Stimulated activated CD8-positive, alpha-beta memory T cell treated with anti-CD3 and anti-CD28 coated beads, Interleukin-4, amount 100 ng/mL, for 24 hours (primary cell): ENCODE results near the gene WHAMM.

ENCODE experiments used
- DNase-seq: peaks from one replicate; pipeline ENCODE4 v3.0.0-alpha.2; 2020; ENCODE audit warnings: low read depth

WHAMM gene

DNA sequence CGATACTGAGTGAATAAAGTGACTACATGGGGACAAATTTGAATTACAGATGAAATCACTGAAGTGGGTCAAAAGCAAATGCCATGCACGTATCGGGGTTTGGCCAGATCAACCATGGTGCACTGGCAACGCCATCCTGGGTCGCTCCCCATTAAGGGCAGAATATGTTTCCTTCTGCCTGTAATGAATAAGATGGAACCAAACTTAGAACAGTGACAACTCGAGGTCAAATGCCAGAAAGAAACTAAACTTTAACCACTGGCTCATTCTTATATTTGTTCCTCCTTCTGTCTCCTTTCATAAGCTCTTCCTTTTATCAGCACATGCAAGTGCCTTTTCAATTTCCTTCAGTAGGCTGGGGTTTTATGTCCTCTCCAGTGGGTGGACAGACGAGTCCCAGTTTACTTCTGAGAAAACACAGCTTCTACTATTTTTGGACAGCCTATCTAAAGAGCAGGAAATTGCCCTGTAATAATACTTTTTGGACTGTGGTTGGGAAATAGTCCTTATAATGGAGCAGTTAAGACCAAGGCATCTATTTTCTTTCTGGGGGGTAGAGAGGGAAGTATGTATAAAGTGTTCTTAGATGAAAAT lies 61.4 kb downstream of the WHAMM start:
- no peak for DNase-seq

- no peak for DNase-seq
These were observed 61.9 kb downstream of the WHAMM start for GRCh38 chr15:82871358-82871757.

- no peak for DNase-seq
These were observed 62.5 kb downstream of the WHAMM start for GRCh38 chr15:82871832-82872484.

GRCh38 chr15:82873000-82873680 lies 63.7 kb downstream of the WHAMM start:
- no peak for DNase-seq

DNA sequence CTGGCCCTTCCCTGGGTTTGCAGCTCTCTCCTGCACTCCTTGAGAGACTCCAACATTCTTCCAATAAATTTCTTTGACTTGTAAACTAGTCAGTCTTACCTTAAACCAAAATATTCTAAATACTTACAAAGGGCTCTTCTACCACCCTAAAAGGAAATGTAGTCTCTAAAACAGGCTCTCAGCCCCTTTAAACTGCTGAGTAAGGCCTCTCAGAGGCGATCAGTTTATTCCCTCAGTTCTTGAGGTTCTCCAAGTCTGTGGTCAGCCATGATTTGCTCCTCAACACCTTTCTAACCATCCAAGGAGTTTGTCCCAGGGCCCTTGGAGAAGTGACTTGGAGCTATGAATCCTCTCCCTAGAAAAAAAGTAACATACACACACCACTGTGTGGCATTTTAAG lies 64.8 kb downstream of the WHAMM start:
- no peak for DNase-seq

DNA sequence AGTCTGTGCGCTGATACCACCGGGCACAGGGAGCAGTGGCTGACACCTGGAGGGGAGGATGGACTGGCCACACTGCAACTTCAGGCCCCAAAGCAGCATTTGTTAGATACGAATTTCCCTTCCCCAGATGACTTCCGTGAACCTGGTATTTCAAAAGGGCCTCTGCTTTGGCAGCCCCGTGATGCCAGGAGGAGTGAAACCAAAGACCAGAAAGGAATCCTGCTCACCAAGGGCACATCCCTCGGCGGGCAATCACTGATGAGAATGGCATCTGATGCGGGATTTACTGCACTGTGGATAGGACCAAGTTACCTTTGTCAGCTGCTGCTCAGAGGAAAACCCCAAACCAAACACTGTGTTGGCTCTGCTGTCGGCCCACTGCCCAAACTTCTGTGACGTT lies 65.5 kb downstream of the WHAMM start:
- no peak for DNase-seq

DNA sequence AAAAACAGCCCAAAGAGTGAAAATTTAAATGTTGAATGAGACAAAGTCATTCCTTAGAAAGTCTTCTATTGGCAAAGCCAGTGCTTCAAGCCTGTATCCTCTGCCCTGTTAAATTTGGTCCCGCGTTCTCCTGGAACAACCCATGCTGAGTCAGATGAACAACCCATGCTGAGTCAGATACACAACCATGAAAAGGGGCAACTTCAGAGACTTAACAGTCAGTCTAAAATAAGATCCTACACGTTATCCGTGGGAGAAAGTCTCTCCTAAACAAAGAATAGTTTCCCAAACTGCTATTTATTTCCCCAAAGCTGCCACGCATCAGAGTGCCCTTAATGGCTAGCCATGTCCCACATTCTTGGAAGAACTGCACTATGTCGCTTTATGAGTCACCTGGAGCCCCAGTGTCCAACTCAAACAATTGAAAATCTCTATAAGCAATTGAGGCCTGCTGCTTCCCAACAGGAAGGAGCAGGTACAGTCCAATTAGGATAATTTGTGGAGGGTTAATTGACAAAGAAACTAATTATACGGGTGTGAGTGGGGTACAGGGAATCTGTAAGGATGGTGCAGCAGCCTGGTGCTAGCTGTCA lies 66.1 kb downstream of the WHAMM start:
- DNase-seq, result no peak

DNA sequence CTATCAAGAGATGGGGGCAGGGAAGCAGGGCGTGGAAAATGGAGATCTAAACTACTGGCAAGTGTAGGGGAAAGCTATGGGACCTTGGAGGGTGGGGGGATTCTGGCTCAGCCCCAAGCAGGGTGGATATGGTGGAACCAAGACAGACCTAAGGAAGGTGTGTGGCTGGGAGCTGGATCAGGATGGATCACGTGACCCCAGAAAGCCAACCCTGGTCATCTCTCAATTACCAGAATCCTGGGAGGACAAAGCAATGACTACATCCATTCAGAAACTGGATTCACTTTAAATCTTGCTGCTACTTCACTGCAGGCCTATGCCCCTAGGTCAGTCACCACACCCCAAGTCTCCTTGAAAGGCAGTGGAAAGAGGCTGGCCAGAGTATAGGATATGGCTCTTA lies 68.4 kb downstream of the WHAMM start:
- DNase-seq, result no peak

GRCh38 chr15:82878325-82878724 lies 68.9 kb downstream of the WHAMM start:
- DNase-seq, result no peak

- DNase-seq, result no peak
These were observed 71.3 kb downstream of the WHAMM start for GRCh38 chr15:82880704-82881103.

DNA sequence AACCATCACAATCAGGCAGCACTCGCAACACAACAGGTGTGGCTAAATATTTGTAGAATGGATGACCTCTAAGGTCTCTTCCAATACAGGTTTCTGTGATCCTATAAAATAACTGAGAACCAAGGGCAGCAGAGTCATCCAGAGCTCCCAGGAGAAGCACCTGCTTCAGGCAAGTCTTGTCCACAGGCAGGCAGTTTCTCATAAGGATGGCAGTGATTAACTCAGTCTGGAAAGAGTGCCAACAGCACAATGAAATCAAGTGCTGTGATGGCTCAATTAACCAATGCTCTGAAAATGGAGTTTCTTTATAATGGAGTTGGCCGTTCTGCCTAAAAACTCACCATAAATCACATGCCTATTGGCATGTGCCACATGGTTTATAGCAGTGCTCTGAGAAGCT lies 72.3 kb downstream of the WHAMM start:
- no peak for DNase-seq

GRCh38 chr15:82882273-82882928 lies 73.0 kb downstream of the WHAMM start:
- no peak for DNase-seq
